Esophagus squamous epithelium (tissue), 4 donors: ENCODE results near the gene PGM2.

ENCODE experiments used
- POLR2A ChIP-seq, 4 donors: fragments of 450-650 bp; IDR thresholded peaks; one replicate each; pipeline ENCODE4 v1.6.1; 2017; ENCODE audit warnings: antibody characterized with exemption in 4 of 4, mild to moderate bottlenecking in 4 of 4, moderate library complexity in 3 of 4
- TF ChIP-seq, protein P1 (sequence below), 6 experiments: fragments of 450-650 bp in 4 of 6; fragments of 200-600 bp in 2 of 6; sonication (generic) in 2 of 6; IDR thresholded peaks; one replicate each; pipeline ENCODE4 v1.5.1; 2016 to 2019; ENCODE audit warnings: antibody characterized with exemption in 6 of 6, mild to moderate bottlenecking in 4 of 6, moderate library complexity in 4 of 6

DNA sequence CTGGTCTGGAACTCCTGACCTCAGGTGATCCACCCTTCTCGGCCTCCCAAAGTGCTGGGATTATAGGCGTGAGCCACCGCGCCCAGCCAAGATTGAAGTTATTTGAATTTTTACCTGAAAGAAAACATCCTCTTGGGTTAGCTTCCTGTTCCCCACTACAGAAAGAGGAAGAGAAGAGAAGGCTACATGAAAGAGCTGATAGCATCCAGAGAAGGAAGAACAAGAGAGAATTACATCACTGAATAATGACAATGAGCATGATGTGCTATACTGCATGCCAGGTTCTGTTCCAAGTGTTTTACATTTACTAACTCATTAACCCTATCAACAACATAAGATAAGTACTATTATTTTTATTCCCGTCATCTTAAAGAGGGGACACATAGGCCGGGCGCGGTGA lies 52.9 kb downstream of the PGM2 start:
- no peak for TF ChIP-seq POLR2A (IDR thresholded peaks at IDR 0.05)
- TF ChIP-seq, protein P1, sequence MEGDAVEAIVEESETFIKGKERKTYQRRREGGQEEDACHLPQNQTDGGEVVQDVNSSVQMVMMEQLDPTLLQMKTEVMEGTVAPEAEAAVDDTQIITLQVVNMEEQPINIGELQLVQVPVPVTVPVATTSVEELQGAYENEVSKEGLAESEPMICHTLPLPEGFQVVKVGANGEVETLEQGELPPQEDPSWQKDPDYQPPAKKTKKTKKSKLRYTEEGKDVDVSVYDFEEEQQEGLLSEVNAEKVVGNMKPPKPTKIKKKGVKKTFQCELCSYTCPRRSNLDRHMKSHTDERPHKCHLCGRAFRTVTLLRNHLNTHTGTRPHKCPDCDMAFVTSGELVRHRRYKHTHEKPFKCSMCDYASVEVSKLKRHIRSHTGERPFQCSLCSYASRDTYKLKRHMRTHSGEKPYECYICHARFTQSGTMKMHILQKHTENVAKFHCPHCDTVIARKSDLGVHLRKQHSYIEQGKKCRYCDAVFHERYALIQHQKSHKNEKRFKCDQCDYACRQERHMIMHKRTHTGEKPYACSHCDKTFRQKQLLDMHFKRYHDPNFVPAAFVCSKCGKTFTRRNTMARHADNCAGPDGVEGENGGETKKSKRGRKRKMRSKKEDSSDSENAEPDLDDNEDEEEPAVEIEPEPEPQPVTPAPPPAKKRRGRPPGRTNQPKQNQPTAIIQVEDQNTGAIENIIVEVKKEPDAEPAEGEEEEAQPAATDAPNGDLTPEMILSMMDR (IDR thresholded peaks at IDR 0.05) = no peak
